Measurements from ENCODE around the gene SEC22A. TPM values are rescaled to one million over a fixed set of nuclear protein-coding genes. Genes with fewer than 3 reads are reported as not detected.

Gene SEC22A
- polyA plus RNA-seq, 2 donors = 3.2 to 11.5 TPM

- 88 to 90% methylated on average over 15 of the region's 15 CpGs for WGBS, 2 donors
- H3K4me1 ChIP-seq (ENCODE audit: control insufficient read depth in 2 of 2, insufficient read depth in 2 of 2, low read length in 1 of 2) = no peaks in the 10 kb centered on the region
- no peak overlapping the region for H3K4me3 ChIP-seq (ENCODE audit: low read depth in 1 of 2, low read length in 2 of 2)
- no peak overlapping the region for H3K27ac ChIP-seq (ENCODE audit: low read depth in 2 of 2, low read length in 1 of 2)
- H3K9me3 ChIP-seq (ENCODE audit: control insufficient read depth in 2 of 2, insufficient read depth in 1 of 2, low read depth in 1 of 2, low read length in 1 of 2) = peaks cover 0 to 3% of the 10 kb centered on the region in 2 donors
- H3K36me3 ChIP-seq (ENCODE audit: control insufficient read depth in 2 of 2, insufficient read depth in 2 of 2, low read length in 1 of 2) = peaks cover 0 to 4% of the 10 kb centered on the region in 2 donors
- H3K27me3 ChIP-seq (ENCODE audit: control insufficient read depth in 1 of 2, insufficient read depth in 2 of 2, low read length in 2 of 2) = no peaks in the 10 kb centered on the region
Measured at GRCh38 chr3:123303976-123304560, 102.3 kb downstream of the SEC22A start.

GRCh38 chr3:123305192-123305591, 103.4 kb downstream of the SEC22A start:
- no peaks in the 10 kb centered on the region for H3K27me3 ChIP-seq (ENCODE audit: control insufficient read depth in 1 of 2, insufficient read depth in 2 of 2, low read length in 2 of 2)
- no peak overlapping the region for H3K27ac ChIP-seq (ENCODE audit: low read depth in 2 of 2, low read length in 1 of 2)
- H3K4me1 ChIP-seq (ENCODE audit: control insufficient read depth in 2 of 2, insufficient read depth in 2 of 2, low read length in 1 of 2) = no peaks in the 10 kb centered on the region
- peaks cover 0 to 3% of the 10 kb centered on the region in 2 donors for H3K9me3 ChIP-seq (ENCODE audit: control insufficient read depth in 2 of 2, insufficient read depth in 1 of 2, low read depth in 1 of 2, low read length in 1 of 2)
- no peaks in the 10 kb centered on the region for H3K36me3 ChIP-seq (ENCODE audit: control insufficient read depth in 2 of 2, insufficient read depth in 2 of 2, low read length in 1 of 2)
- H3K4me3 ChIP-seq (ENCODE audit: low read depth in 1 of 2, low read length in 2 of 2) = no peak overlapping the region
- 88 to 89% methylated on average over 2 of the region's 2 CpGs for WGBS, 2 donors

GRCh38 chr3:123307064-123307463, 105.3 kb downstream of the SEC22A start:
- 88% methylated on average over 5 of the region's 5 CpGs for WGBS, 2 donors
- H3K4me3 ChIP-seq (ENCODE audit: low read depth in 1 of 2, low read length in 2 of 2) = no peak overlapping the region
- no peaks in the 10 kb centered on the region for H3K36me3 ChIP-seq (ENCODE audit: control insufficient read depth in 2 of 2, insufficient read depth in 2 of 2, low read length in 1 of 2)
- H3K27ac ChIP-seq (ENCODE audit: low read depth in 2 of 2, low read length in 1 of 2) = no peak overlapping the region
- no peaks in the 10 kb centered on the region for H3K4me1 ChIP-seq (ENCODE audit: control insufficient read depth in 2 of 2, insufficient read depth in 2 of 2, low read length in 1 of 2)
- peaks cover 0 to 3% of the 10 kb centered on the region in 2 donors for H3K9me3 ChIP-seq (ENCODE audit: control insufficient read depth in 2 of 2, insufficient read depth in 1 of 2, low read depth in 1 of 2, low read length in 1 of 2)
- no peaks in the 10 kb centered on the region for H3K27me3 ChIP-seq (ENCODE audit: control insufficient read depth in 1 of 2, insufficient read depth in 2 of 2, low read length in 2 of 2)

- peaks cover 0 to 5% of the 10 kb centered on the region in 2 donors for H3K4me1 ChIP-seq (ENCODE audit: control insufficient read depth in 2 of 2, insufficient read depth in 2 of 2, low read length in 1 of 2)
- no peaks in the 10 kb centered on the region for H3K36me3 ChIP-seq (ENCODE audit: control insufficient read depth in 2 of 2, insufficient read depth in 2 of 2, low read length in 1 of 2)
- no peak overlapping the region for H3K27ac ChIP-seq (ENCODE audit: low read depth in 2 of 2, low read length in 1 of 2)
- peaks cover 0 to 1% of the 10 kb centered on the region in 2 donors for H3K9me3 ChIP-seq (ENCODE audit: control insufficient read depth in 2 of 2, insufficient read depth in 1 of 2, low read depth in 1 of 2, low read length in 1 of 2)
- no peak overlapping the region for H3K4me3 ChIP-seq (ENCODE audit: low read depth in 1 of 2, low read length in 2 of 2)
- H3K27me3 ChIP-seq (ENCODE audit: control insufficient read depth in 1 of 2, insufficient read depth in 2 of 2, low read length in 2 of 2) = no peaks in the 10 kb centered on the region
- WGBS, 2 donors = 91 to 92% methylated on average over 8 of the region's 8 CpGs
Measured at GRCh38 chr3:123310186-123310585, 108.4 kb downstream of the SEC22A start.

- H3K4me3 ChIP-seq (ENCODE audit: low read depth in 1 of 2, low read length in 2 of 2) = no peak overlapping the region
- peaks cover 0 to 5% of the 10 kb centered on the region in 2 donors for H3K4me1 ChIP-seq (ENCODE audit: control insufficient read depth in 2 of 2, insufficient read depth in 2 of 2, low read length in 1 of 2)
- no peak overlapping the region for H3K27ac ChIP-seq (ENCODE audit: low read depth in 2 of 2, low read length in 1 of 2)
- WGBS, 2 donors = 57 to 62% methylated on average over 6 of the region's 6 CpGs
- no peaks in the 10 kb centered on the region for H3K36me3 ChIP-seq (ENCODE audit: control insufficient read depth in 2 of 2, insufficient read depth in 2 of 2, low read length in 1 of 2)
- no peaks in the 10 kb centered on the region for H3K27me3 ChIP-seq (ENCODE audit: control insufficient read depth in 1 of 2, insufficient read depth in 2 of 2, low read length in 2 of 2)
- no peaks in the 10 kb centered on the region for H3K9me3 ChIP-seq (ENCODE audit: control insufficient read depth in 2 of 2, insufficient read depth in 1 of 2, low read depth in 1 of 2, low read length in 1 of 2)
Measured at GRCh38 chr3:123310741-123311140, 109.0 kb downstream of the SEC22A start.

GRCh38 chr3:123311201-123311600, 109.5 kb downstream of the SEC22A start:
- Histone ChIP-seq H3K4me1 (ENCODE audit: control insufficient read depth in 2 of 2, insufficient read depth in 2 of 2, low read length in 1 of 2) (peaks cover 0 to 5% of the 10 kb centered on the region in 2 donors), H3K27me3 (ENCODE audit: control insufficient read depth in 1 of 2, insufficient read depth in 2 of 2, low read length in 2 of 2) (no peaks in the 10 kb centered on the region), H3K4me3 (ENCODE audit: low read depth in 1 of 2, low read length in 2 of 2) (no peak overlapping the region), H3K9me3 (ENCODE audit: control insufficient read depth in 2 of 2, insufficient read depth in 1 of 2, low read depth in 1 of 2, low read length in 1 of 2) (no peaks in the 10 kb centered on the region), H3K27ac (ENCODE audit: low read depth in 2 of 2, low read length in 1 of 2) (no peak overlapping the region), H3K36me3 (ENCODE audit: control insufficient read depth in 2 of 2, insufficient read depth in 2 of 2, low read length in 1 of 2) (no peaks in the 10 kb centered on the region)
- WGBS, 2 donors = 80% methylated on average over 9 of the region's 9 CpGs

GRCh38 chr3:123312331-123313265, 110.9 kb downstream of the SEC22A start:
- WGBS, 2 donors = 78% methylated on average over 16 of the region's 16 CpGs
- H3K4me1 ChIP-seq (ENCODE audit: control insufficient read depth in 2 of 2, insufficient read depth in 2 of 2, low read length in 1 of 2) = peaks cover 0 to 5% of the 10 kb centered on the region in 2 donors
- H3K9me3 ChIP-seq (ENCODE audit: control insufficient read depth in 2 of 2, insufficient read depth in 1 of 2, low read depth in 1 of 2, low read length in 1 of 2) = no peaks in the 10 kb centered on the region
- H3K27ac ChIP-seq (ENCODE audit: low read depth in 2 of 2, low read length in 1 of 2) = no peak overlapping the region
- H3K4me3 ChIP-seq (ENCODE audit: low read depth in 1 of 2, low read length in 2 of 2) = no peak overlapping the region
- no peaks in the 10 kb centered on the region for H3K27me3 ChIP-seq (ENCODE audit: control insufficient read depth in 1 of 2, insufficient read depth in 2 of 2, low read length in 2 of 2)
- no peaks in the 10 kb centered on the region for H3K36me3 ChIP-seq (ENCODE audit: control insufficient read depth in 2 of 2, insufficient read depth in 2 of 2, low read length in 1 of 2)

GRCh38 chr3:123313889-123314288, 112.1 kb downstream of the SEC22A start:
- Histone ChIP-seq H3K27me3 (ENCODE audit: control insufficient read depth in 1 of 2, insufficient read depth in 2 of 2, low read length in 2 of 2) (no peaks in the 10 kb centered on the region), H3K36me3 (ENCODE audit: control insufficient read depth in 2 of 2, insufficient read depth in 2 of 2, low read length in 1 of 2) (no peaks in the 10 kb centered on the region), H3K9me3 (ENCODE audit: control insufficient read depth in 2 of 2, insufficient read depth in 1 of 2, low read depth in 1 of 2, low read length in 1 of 2) (no peaks in the 10 kb centered on the region), H3K27ac (ENCODE audit: low read depth in 2 of 2, low read length in 1 of 2) (no peak overlapping the region), H3K4me1 (ENCODE audit: control insufficient read depth in 2 of 2, insufficient read depth in 2 of 2, low read length in 1 of 2) (peaks cover 0 to 5% of the 10 kb centered on the region in 2 donors), H3K4me3 (ENCODE audit: low read depth in 1 of 2, low read length in 2 of 2) (no peak overlapping the region)
- WGBS, 2 donors = 39 to 43% methylated on average over 5 of the region's 5 CpGs

- no peak overlapping the region for H3K4me3 ChIP-seq (ENCODE audit: low read depth in 1 of 2, low read length in 2 of 2)
- 56 to 57% methylated on average over 14 of the region's 14 CpGs for WGBS, 2 donors
- peaks cover 0 to 5% of the 10 kb centered on the region in 2 donors for H3K4me1 ChIP-seq (ENCODE audit: control insufficient read depth in 2 of 2, insufficient read depth in 2 of 2, low read length in 1 of 2)
- H3K36me3 ChIP-seq (ENCODE audit: control insufficient read depth in 2 of 2, insufficient read depth in 2 of 2, low read length in 1 of 2) = no peaks in the 10 kb centered on the region
- H3K27me3 ChIP-seq (ENCODE audit: control insufficient read depth in 1 of 2, insufficient read depth in 2 of 2, low read length in 2 of 2) = no peaks in the 10 kb centered on the region
- no peak overlapping the region for H3K27ac ChIP-seq (ENCODE audit: low read depth in 2 of 2, low read length in 1 of 2)
- H3K9me3 ChIP-seq (ENCODE audit: control insufficient read depth in 2 of 2, insufficient read depth in 1 of 2, low read depth in 1 of 2, low read length in 1 of 2) = no peaks in the 10 kb centered on the region
Measured at GRCh38 chr3:123314359-123315270, 112.9 kb downstream of the SEC22A start.

All from esophagus (tissue), 2 donors.